CD4-positive, alpha-beta T cell treated with Interleukin-17A for 4 hours (primary cell): ENCODE data around the gene MNX1.

Experiments used
- DNase-seq: peaks from one replicate; pipeline ENCODE4 v3.0.0-alpha.2; 2020; ENCODE audit warnings: mixed read lengths

MNX1 gene

DNA sequence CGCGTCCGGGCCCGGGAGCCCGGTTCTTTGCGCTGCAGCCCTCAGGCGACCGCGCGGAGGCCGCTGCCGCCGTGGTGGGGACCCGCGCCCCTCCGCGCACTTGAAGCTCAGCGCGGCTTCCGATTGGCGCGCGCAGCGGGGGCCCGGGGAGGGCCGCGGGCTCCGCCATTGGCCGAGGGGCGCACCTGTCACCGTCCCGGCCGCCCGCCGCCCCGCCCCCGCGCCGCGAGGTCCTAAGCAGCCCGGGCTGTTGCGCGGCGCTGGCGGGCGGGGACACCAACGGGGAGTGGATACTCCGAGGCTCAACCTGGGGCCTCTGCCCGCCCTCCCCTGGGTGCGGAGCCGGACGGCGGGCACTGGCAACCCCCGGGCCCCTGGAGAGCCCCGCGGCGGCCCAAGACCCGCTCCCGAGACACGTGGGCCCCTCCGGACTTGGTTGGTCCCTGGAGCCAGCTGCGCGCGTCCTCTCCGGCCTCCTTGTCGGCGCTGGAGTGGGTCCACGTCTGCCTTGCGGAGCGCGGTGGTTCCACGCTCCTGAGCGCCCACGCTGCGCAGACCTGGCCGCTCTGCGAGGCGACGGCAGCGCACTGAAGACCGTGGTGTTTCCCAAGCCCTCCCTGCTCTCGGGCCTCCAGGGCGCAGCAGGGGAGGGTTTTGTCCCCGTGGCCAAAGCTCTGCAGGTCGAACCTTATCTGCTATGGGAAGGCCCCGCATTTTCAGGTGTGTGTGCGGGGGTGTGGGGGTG is at the start of gene MNX1:
Gene MNX1, minus strand, starts transcription at position 76 of the 745 bp plus-strand sequence. CDS start 313 bp downstream, outside the sequence.
- peak; percentile 46 for DNase-seq

DNA sequence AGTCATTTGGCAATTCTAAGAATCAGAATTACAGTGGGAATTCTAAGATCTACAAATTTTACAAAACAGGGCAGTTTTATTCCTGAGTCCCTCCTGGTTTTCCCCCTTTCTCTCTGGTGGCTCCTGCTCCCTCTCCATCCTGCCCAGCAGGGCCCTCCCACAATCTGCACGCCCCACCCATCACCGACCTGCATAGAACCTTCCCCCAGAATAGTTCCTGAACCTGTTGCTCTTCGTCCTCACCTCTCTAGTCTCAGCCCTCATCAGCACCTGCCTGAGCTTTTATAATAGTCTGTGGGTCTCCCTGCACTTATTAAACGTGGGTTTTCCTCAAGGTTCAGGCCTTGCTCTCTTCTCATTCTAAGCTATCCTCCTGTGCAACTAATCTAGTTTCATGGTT is 49.1 kb upstream of the MNX1 start:
- DNase-seq, result no peak

DNA sequence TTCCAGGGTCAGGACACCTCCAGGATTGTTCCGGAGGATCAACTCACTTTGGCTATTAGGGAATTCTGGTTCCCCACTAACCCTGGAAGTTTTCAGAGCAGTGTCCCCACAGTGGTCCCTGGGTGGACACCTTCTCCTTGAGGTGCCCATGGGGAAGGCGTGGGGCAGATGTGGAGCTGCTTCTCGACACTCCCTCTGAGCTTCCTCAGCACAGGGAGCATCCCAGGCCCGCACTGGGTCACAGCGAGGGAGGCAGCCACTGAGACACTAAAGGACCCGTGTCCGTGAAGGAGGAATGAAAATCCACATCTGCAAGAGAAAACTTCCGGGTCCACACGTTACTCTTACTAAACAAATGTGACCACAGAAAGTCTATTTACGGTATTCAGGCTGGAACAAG is 48.2 kb upstream of the MNX1 start:
- DNase-seq, result no peak

DNA sequence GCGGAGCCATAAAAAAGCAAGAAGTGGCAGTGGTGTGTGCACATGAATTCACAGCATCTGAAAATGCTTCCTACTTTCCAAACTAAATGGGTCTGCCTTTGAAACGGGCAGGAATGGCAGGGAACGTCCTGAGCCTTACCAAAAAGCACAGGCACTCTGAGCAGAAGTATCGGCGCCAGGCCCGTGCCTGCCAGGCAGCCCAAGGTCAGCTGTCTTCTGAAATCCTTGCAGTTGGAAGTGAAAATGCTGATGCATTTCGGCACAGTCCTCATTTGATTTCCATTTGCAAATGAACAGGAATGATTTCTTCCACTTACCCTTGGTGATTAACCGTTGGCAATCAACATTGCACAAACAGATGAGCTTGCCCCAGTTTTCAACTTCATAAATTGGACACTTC is 47.6 kb upstream of the MNX1 start:
- no peak for DNase-seq

DNA sequence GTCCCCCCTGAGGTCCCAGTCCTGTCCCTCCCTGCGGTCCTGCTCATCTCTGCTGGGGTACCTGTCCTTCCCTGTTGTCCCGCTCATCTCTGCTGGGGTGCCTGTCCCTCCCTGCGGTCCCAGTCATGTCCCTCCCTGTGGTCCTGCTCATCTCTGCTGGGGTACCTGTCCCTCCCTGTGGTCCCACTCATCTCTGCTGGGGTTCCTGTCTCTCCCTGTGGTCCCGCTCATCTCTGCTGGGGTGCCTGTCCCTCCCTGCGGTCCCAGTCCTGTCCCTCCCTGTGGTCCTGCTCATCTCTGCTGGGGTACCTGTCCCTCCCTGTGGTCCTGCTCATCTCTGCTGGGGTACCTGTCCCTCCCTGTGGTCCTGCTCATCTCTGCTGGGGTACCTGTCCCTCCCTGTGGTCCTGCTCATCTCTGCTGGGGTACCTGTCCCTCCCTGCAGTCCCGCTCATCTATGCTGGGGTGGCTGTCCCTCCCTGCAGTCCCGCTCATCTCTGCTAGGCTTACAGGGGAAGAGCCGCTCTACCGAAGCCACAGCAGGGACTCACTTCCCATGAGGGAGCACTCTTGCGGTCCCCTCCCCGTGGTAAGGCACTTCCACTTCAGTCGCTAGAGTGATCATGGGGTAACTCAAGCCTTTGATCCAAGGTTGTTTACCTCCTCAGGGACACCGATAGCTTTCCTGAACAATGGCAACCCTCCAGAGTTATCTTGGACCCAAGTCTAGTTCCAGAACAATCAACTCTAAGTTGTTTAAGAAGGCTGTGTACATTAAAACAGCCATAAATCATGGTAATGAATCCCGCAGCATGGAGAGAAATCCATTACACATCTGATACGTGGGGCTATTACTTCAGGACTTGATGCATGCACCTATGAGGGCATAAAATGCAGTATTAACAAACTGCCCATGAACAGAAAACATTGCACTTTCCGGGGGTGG is 46.8 kb upstream of the MNX1 start:
- no peak for DNase-seq

DNA sequence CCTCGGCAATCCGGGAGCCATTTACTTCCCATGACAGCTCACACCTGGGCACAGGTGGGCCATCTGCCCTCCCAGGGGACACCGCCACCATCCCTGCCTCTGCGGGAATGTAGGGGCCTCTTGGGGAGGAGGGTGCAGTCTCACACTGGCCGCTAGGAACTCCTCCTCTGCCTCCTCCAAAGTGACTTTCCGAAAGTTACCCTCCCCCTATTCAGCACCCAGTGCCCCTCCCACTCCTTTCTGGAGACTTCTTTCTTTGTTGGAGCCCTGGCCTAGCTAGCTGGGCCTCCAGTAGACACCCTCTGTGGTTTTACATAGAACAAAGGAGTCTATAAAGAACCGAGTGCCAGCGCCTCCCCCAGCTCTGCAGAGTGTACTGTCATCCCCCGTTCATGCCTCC is 45.8 kb upstream of the MNX1 start:
- DNase-seq, result no peak

DNA sequence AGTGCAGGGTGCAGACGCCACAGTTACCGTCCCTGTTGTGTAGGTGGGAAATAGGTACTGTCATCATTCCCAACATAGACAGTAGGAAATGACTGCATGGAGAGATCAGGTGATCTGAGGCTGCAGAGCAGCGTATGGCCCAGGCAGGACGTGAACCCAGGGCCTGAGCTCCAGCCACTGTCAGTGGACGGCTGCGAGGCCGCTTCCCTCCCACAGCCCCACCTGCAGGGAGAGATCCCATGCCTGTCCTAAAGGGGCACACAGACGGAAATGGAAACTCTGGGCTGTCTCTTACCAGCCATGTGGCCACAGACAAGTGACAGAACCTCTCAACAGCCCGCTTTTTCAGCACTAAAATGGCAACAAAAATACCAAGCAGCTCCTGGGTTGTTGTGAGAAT is 44.5 kb upstream of the MNX1 start:
- no peak for DNase-seq

DNA sequence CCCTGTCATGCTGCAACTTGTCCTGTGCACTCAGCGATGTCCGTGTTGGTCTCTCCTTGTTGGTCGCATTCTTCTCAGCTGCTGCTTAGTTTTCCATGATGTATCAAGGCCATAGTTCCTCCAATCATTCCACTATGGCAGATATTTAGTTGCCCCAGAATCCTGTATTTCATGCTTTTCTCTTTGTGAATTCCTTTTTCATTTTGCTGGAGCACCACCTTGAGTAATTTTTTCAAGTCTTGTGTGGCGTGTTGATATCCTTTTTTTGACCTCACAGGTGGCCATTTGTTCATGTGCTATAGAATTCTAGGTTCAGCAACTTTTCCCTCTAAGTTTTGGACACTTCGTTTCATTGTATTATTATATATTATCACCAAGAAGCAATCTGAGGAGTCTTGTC is 42.7 kb upstream of the MNX1 start:
- DNase-seq, result no peak

DNA sequence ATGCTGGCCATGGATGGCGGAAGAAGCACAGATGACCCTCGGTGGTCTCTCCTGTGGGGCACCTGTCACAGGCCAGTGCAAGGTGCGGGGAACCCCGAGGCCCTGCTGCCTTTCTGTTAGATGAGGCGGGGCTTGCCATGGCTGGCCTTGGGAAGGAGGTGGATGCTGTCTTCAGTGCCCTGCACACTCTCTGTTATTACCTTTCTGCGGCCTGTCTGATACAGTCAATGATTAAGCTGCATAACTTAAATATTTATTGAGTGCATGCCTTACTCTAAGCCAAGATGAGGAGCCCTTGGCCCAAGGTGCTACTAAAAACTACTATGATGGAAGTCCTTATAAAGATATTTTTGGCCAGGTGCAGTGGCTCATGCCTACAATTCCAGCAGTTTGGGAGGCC is 36.7 kb upstream of the MNX1 start:
- DNase-seq, result no peak

DNA sequence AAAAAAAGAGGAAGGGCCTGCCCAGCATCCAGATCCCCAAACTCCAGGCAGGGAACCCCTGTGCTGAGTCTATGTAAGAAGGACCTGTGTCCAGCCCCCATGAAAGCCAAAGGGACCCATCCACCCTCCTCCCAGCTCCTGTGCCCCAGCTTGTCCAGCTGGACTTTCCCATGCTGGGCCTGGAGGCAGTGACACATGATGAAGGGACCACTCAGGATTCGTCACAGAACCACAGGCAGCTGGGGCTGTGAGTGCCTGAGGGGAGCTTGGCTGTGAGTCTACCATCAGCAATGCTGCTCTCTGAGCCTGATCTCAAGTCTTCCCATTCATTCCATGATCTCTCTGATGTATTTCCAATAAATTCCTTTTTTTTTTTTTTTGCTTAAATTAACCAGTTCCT is 36.2 kb upstream of the MNX1 start:
- no peak for DNase-seq

DNA sequence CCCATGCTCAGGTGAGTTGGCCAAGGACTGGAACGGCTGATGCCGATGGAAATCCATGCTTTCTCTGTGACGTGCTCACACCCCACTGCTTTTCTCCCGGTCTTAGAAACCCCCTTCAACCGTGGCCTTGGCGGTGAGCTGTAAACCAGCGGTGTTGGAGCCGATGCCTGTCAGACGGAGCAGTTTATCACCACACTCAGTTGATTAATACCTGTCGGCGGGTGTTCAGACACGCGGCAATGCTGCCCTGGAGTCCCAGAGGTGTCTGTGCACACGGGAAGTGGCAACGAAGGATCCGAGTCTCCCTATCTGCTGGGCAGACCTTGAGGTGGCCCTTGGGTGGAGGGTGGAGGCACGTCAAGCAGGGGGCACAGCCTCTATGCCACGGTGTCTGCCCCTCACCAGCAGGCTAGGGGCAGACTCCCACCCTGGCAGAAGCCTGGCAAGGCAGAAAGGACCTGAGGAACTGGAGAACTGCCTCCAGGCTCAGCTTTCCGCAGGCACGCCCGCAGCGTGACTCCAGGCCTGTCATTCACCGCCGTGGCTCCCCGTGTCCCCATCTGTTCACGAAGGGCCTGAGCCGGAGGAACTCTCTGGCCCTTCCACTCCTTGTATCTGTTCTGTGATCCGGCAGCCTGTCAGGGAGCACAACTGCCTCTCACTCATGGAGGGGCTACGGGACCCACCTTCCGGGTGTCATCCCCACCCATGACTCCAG is 34.6 kb upstream of the MNX1 start:
- DNase-seq, result no peak

DNA sequence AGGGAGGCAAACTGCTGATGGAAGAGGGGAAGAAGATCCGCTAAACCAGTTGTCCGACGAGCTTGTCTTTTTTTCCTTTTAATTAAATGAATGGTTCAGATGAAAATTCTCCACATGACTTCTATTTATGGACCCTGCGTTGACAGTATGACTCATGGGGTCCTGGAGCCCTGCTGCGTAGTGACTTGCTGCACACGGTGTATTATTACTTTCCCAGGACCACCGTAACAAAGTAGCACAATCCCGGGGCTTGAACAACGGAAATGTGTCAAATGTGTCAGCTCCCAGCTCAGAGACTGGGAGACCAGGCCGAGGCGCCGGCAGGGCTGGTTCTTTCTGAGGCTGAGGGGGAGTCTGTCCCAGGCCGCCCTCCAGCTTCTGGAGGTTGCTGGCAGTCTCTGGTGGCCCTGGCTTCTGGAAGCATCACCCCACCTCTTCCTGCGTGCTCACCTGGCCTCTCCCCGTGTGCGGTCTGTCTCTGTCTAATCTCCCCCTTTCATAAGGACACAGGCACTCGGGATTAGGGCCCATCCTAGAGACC is 33.8 kb upstream of the MNX1 start:
- DNase-seq, result no peak

DNA sequence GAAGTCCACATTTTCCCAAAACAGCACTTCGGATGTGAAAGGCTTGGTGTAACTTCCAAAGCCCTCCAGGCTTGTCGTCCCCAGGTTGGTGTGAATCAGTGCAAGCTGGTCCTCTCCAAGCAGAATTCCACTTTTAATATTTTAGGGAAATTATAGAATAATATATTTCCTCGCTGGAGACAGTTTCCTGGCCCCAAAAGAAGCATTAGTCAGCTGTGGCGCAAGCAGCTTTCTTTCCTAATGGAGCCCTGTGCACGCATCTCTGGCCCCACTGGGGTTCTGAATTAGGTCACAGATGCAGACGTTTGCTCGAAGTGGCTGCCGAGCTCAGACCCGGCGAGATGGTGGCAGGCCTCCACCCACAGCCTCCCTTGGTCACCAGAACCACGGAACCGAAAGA is 33.3 kb upstream of the MNX1 start:
- no peak for DNase-seq

DNA sequence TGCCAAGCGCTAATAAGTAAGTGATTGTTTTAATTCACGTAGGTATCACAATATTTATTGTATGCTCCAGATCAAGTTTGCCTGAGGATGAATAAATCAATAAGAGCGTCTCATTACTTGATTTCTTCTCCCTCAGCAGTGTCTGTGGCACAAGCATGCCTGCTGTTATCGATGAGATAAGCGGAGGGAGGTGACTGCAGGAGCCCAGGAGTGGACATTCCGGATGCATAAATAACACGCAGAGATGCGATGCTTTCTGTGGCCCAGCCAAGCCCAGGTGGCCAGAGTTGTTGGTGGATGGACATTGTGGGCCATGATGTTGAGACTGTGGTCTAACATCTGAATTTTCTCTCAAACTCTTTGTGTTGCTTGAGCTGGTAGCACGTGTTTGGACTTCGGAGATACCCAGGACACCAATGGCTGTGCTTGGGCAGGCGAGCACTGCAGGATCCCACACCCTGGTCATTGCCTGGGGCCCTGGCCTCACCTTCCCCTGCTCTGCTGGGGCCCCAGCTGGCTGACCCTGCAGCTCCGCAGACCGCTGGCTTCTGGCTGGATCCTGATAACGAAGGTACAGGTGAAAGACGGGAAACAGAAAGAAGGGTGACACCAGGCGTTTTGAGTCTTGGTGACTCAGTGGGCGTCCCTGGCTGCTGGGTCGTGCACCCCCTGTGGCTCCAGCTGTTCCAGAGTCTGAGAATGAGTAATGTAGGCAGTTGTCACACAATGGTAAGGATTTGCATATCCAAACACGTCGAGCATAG is 31.2 kb upstream of the MNX1 start:
- DNase-seq, result no peak

DNA sequence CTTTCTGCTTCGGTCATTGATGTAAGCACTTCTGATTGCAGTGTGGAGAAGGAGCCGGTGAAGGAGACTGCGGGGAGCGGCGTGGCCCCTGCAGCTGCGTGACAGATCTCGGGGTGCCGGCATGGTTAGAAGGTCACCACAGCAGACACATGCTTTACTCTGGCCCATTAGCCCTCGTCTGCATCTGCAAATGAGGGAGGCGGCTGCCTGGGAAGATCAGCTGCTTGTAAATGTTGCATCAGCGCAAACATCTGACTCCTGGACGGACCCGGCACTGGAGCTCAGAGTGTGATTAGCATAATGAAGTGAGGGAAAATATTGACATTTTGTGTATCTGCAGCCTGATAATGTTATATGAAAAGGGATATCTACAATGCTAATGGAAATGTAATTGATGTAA is 30.5 kb upstream of the MNX1 start:
- DNase-seq, result no peak

DNA sequence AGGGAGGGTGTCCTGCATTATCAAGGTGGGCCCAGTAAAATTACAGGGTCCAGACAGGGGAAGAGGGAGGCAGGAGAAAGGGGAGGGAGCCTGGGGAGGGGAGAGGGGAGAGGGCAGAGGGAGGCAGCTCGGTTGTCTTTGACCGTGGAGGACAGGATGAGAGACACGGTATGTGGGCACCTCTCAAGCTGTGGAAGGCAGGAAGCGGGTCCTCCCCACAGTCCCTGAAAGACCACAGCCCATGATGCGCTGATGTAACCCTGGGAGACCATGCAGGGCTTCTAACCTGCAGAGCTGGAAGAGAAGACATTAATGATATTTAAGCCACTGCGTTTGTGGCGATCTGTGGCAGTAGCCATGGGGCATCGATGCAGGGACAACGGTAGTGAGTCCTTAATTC is 27.2 kb upstream of the MNX1 start:
- DNase-seq, result no peak

DNA sequence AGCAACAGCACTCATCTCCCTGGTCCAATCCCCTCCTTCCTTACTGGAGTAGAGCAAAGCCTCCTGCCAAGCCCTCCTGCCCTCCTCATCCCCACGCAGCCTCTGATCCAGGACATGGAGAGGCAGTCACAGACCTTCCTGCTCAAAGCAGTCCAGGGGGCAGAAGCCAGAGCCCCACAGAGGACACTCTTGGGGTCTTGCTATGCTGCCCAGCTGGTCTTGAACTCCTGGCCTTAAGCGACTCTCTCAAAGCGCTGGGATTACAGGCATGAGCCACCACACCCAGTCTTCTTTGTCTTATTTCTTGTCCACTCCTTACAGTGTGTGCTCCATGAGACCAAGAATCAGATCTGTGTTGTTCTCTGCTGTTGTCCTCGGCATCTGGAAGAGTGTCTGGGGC is 26.6 kb upstream of the MNX1 start:
- no peak for DNase-seq

DNA sequence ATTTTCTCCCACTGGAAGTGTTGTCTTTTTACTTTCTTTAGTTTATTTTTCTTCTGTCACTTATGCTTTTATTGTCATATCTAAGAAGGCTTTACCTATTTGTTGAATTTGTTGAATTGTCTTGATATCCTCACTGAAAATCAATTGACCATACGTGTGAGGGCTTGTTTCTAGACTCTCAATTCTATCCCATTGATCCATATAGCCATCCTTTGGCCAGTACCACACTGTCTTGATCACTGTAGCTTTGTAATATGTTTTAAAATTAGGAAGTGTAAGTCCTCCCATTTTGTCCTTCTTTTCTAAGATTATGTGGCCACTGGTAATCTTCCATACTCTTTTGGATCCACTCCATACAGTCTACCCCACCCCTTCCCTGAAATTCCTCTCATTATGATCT is 25.5 kb upstream of the MNX1 start:
- no peak for DNase-seq

DNA sequence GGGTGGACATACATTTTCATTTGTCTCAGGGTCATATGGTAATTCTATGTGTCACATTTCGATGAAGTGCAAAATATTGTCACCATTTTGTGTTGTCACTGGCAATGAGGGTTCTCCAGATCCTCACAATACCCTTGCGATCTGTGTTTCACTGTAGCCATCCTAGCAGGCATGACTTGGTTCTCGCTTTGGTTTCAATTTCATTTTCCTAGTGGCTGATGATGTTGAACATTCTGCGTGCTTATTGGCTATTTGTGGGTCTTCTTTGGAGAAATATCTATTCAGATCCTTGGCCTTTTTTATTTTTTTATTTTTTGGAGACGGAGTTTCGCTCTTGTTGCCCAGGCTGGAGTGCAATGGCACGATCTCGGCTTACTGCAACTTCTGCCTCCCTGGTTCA is 24.8 kb upstream of the MNX1 start:
- DNase-seq, result no peak

DNA sequence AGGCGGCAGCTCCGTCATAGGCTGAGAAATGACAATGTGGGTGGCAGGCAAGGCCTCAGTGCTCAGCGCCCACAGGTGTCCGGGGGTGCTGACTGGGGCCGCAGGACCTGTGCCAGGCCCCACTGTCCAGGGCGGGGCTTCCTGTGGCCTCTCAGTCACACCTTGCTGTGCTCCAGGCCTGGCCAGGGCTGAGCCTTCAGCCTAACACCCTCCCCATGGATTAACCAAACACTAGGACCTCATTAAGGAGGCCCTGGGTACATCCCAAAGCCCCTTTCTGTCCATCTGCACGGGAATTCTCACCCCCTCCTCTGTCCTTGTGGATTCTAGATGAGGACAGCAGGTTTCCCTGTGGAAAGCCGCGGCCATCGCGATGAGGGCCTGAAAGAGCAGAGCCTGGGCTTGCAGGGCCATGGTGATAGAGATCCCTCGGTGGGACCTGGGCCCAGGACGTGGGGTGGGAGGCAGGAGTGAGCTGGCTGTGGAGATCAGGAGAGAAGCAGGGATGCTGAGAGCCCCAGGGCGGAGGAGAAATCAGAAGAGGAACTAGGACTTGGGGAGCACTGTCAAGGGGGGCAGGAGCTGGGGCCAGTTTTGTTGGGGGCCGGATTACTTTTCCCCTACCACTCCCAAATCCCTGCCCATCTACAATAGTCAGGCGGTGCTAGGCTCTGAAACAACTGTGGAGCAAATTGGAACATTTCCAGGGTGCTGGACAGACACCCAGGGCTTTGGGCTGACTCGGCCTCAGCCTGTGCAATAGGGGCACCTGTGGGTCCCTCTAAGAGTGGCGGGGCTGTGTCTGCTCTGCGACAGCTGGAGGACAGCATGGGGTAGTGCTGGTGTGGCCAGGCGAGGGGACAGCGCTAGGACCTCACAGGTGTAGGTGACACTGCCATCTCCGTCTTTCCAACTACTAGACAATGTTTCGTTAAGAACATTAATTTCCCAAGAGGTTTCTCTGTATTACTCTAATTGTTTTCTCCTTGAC is 23.3 kb upstream of the MNX1 start:
- no peak for DNase-seq
